ENCODE data around the gene WEE1.

Gene WEE1

GRCh38 chr11:9606809-9607510 lies 33.5 kb downstream of the WEE1 start:
- Histone ChIP-seq H4K20me1 (peaks cover 0 to 9% (median 1%) of the 10 kb centered on the region in 11 experiments; a peak in 5 of 22 replicates), H3K4me1 (peaks cover 7 to 22% (median 12%) of the 10 kb centered on the region in 10 experiments), H3K4me3 (no peak overlapping the region), H3K9me3 (replicated peaks in 1 of 11) (no peaks in the 10 kb centered on the region), H3K4me2 (no peak overlapping the region), H3K27ac (no peak overlapping the region), H3K27me3 (peaks cover 0 to 15% (median 7%) of the 10 kb centered on the region in 11 experiments; a peak in 9 of 22 replicates), H3K9ac (no peak overlapping the region), H3K36me3 (no peaks in the 10 kb centered on the region)
- no peak for TF ChIP-seq Cebpa-rat (IDR thresholded peaks at IDR 0.05)

- Histone ChIP-seq H3K27me3 (peaks cover 0 to 10% (median 4%) of the 10 kb centered on the region in 11 experiments; a peak in 9 of 22 replicates), H3K9ac (no peak overlapping the region), H3K4me2 (no peak overlapping the region), H3K4me3 (no peak overlapping the region), H3K36me3 (no peaks in the 10 kb centered on the region), H3K4me1 (peaks cover 4 to 22% (median 9%) of the 10 kb centered on the region in 10 experiments), H3K9me3 (replicated peaks in 1 of 11) (no peaks in the 10 kb centered on the region), H4K20me1 (peaks cover 0 to 4% (median 0%) of the 10 kb centered on the region in 11 experiments; a peak in 4 of 22 replicates), H3K27ac (no peak overlapping the region)
- no peak for TF ChIP-seq Cebpa-rat (IDR thresholded peaks at IDR 0.05)
These were observed 34.0 kb downstream of the WEE1 start for GRCh38 chr11:9607511-9607899.

GRCh38 chr11:9609002-9609759 lies 35.7 kb downstream of the WEE1 start:
- H3K4me1 ChIP-seq: peaks cover 13 to 32% (median 18%) of the 10 kb centered on the region in 10 experiments
- TF ChIP-seq Cebpa-rat (IDR thresholded peaks at IDR 0.05): no peak
- H3K4me2 ChIP-seq: no peak overlapping the region
- no peaks in the 10 kb centered on the region for H3K27me3 ChIP-seq
- no peaks in the 10 kb centered on the region for H3K9me3 ChIP-seq (replicated peaks in 1 of 11)
- H4K20me1 ChIP-seq: no peaks in the 10 kb centered on the region
- H3K36me3 ChIP-seq: no peaks in the 10 kb centered on the region
- no peak overlapping the region for H3K27ac ChIP-seq
- H3K4me3 ChIP-seq: no peak overlapping the region
- no peak overlapping the region for H3K9ac ChIP-seq

GRCh38 chr11:9609841-9610240 lies 36.4 kb downstream of the WEE1 start:
- TF ChIP-seq Cebpa-rat (IDR thresholded peaks at IDR 0.05): no peak
- Histone ChIP-seq H4K20me1 (0 out of 22 replicates have a peak, but pooled peaks cover 0 to 2% (median 0%) of the 10 kb centered on the region in 11 experiments), H3K27ac (no peak overlapping the region), H3K4me2 (no peak overlapping the region), H3K9ac (no peak overlapping the region), H3K9me3 (replicated peaks in 1 of 11) (no peaks in the 10 kb centered on the region), H3K36me3 (no peaks in the 10 kb centered on the region), H3K27me3 (no peaks in the 10 kb centered on the region), H3K4me1 (peaks cover 18 to 39% (median 25%) of the 10 kb centered on the region in 10 experiments), H3K4me3 (no peak overlapping the region)

- Histone ChIP-seq H3K27ac (peak overlapping the region; percentile 65 to 88 (median 81)), H4K20me1 (0 out of 22 replicates have a peak, but pooled peaks cover 0 to 3% (median 0%) of the 10 kb centered on the region in 11 experiments), H3K36me3 (no peaks in the 10 kb centered on the region), H3K4me3 (peak overlapping the region; percentile 57 to 72 (median 62)), H3K4me2 (peak overlapping the region; percentile 92 to 100 (median 97)), H3K9me3 (replicated peaks in 1 of 11) (no peaks in the 10 kb centered on the region), H3K4me1 (peaks cover 43 to 62% (median 49%) of the 10 kb centered on the region in 10 experiments), H3K9ac (peak overlapping the region; percentile 66 to 84 (median 82)), H3K27me3 (peaks cover 0 to 7% (median 0%) of the 10 kb centered on the region in 11 experiments; a peak in 2 of 22 replicates)
- no peak for TF ChIP-seq Cebpa-rat (IDR thresholded peaks at IDR 0.05)
These were observed 39.8 kb downstream of the WEE1 start for GRCh38 chr11:9613118-9613829.

- H3K4me1 ChIP-seq: peaks cover 43 to 67% (median 50%) of the 10 kb centered on the region in 10 experiments
- H3K4me2 ChIP-seq: peak overlapping the region; percentile 92 to 100 (median 97)
- peak overlapping the region; percentile 65 to 88 (median 81) for H3K27ac ChIP-seq
- H3K4me3 ChIP-seq: peak overlapping the region; percentile 57 to 72 (median 62)
- peaks cover 0 to 7% (median 0%) of the 10 kb centered on the region in 11 experiments; a peak in 2 of 22 replicates for H3K27me3 ChIP-seq
- TF ChIP-seq Cebpa-rat (IDR thresholded peaks at IDR 0.05): no peak
- peak overlapping the region; percentile 66 to 84 (median 82) for H3K9ac ChIP-seq
- 0 out of 22 replicates have a peak, but pooled peaks cover 0 to 3% (median 0%) of the 10 kb centered on the region in 11 experiments for H4K20me1 ChIP-seq
- no peaks in the 10 kb centered on the region for H3K36me3 ChIP-seq
- no peaks in the 10 kb centered on the region for H3K9me3 ChIP-seq (replicated peaks in 1 of 11)
These were observed 40.6 kb downstream of the WEE1 start for GRCh38 chr11:9613830-9614762.

- Histone ChIP-seq H3K9ac (peak overlapping the region; percentile 66 to 84 (median 82); a peak in 20 of 22 replicates), H4K20me1 (0 out of 22 replicates have a peak, but pooled peaks cover 0 to 3% (median 0%) of the 10 kb centered on the region in 11 experiments), H3K36me3 (no peaks in the 10 kb centered on the region), H3K4me3 (peak overlapping the region; percentile 57 to 72 (median 62); a peak in 17 of 20 replicates), H3K9me3 (replicated peaks in 1 of 11) (no peaks in the 10 kb centered on the region), H3K27me3 (peaks cover 0 to 7% (median 0%) of the 10 kb centered on the region in 11 experiments; a peak in 2 of 22 replicates), H3K27ac (peak overlapping the region; percentile 65 to 88 (median 81)), H3K4me1 (peaks cover 43 to 74% (median 52%) of the 10 kb centered on the region in 10 experiments), H3K4me2 (peak overlapping the region; percentile 92 to 100 (median 97))
- TF ChIP-seq Cebpa-rat (IDR thresholded peaks at IDR 0.05): no peak
These were observed 41.6 kb downstream of the WEE1 start for GRCh38 chr11:9615031-9615451.

All from BLaER1 treated with 17β-estradiol and CSF1 and Interleukin-3, amounts not matched to agents 10 nM and 100 nM (cell line).